ENCODE data around the gene CLIC5. TPM values are rescaled to one million over a fixed set of nuclear protein-coding genes. Genes with fewer than 3 reads are reported as not detected.

Gene CLIC5
- polyA plus RNA-seq, 1 donor from 2014 or later: 0.22 TPM

- Histone ChIP-seq H3K4me3 (ENCODE audit: low read length) (no peak overlapping the region), H3K36me3 (ENCODE audit: insufficient read depth, low read length) (no peaks in the 10 kb centered on the region), H4K20me1 (ENCODE audit: insufficient read depth) (no peaks in the 10 kb centered on the region), H3K9me2 (ENCODE audit: insufficient read depth, low read length) (no peaks in the 10 kb centered on the region), H3K9ac (ENCODE audit: low read length) (no peak overlapping the region), H3K27ac (ENCODE audit: low read length) (no peak overlapping the region), H3K79me2 (replicated peaks; ENCODE audit: insufficient read depth, low read length) (no peaks in the 10 kb centered on the region), H2AFZ (ENCODE audit: low read depth, low read length) (no peak overlapping the region), H3K27me3 (ENCODE audit: insufficient read depth, low read depth, low read length) (no peaks in the 10 kb centered on the region), H3K9me3 (ENCODE audit: low read length) (no peaks in the 10 kb centered on the region), H3K4me2 (ENCODE audit: low read length) (no peak overlapping the region), H3F3A (ENCODE audit: insufficient read depth, low read length, poor library complexity, severe bottlenecking) (no peaks in the 10 kb centered on the region)
- TF ChIP-seq SMC3 (conservative IDR thresholded peaks at IDR 0.05; ENCODE audit: poor library complexity): no peak
- no peak for TF ChIP-seq RAD21 (conservative IDR thresholded peaks at IDR 0.05)
- no peak for TF ChIP-seq EP300 (conservative IDR thresholded peaks at IDR 0.05; ENCODE audit: poor library complexity, severe bottlenecking)
- no peak for TF ChIP-seq CTCF (IDR thresholded peaks at IDR 0.05; ENCODE audit: poor library complexity, severe bottlenecking)
- no peak for TF ChIP-seq MXI1 (conservative IDR thresholded peaks at IDR 0.05; ENCODE audit: poor library complexity, severe bottlenecking)
- TF ChIP-seq TAF1 (IDR thresholded peaks at IDR 0.05; ENCODE audit: low read depth): no peak
- TF ChIP-seq POLR2AphosphoS5 (IDR thresholded peaks at IDR 0.05): no peak
- TF ChIP-seq EZH2 (IDR thresholded peaks at IDR 0.05; ENCODE audit: borderline replicate concordance, insufficient read depth, low read length, poor library complexity, severe bottlenecking): no peak
- TF ChIP-seq REST (IDR thresholded peaks at IDR 0.05; ENCODE audit: borderline replicate concordance): no peak
These were observed 116.0 kb downstream of the CLIC5 start for GRCh38 chr6:45899683-45899946.

- no peaks in the 10 kb centered on the region for H3F3A ChIP-seq (ENCODE audit: insufficient read depth, low read length, poor library complexity, severe bottlenecking)
- H3K79me2 ChIP-seq (replicated peaks; ENCODE audit: insufficient read depth, low read length): no peaks in the 10 kb centered on the region
- no peaks in the 10 kb centered on the region for H3K27me3 ChIP-seq (ENCODE audit: insufficient read depth, low read depth, low read length)
- H3K9me3 ChIP-seq (ENCODE audit: low read length): no peaks in the 10 kb centered on the region
- H3K9ac ChIP-seq (ENCODE audit: low read length): no peak overlapping the region
- H3K27ac ChIP-seq (ENCODE audit: low read length): no peak overlapping the region
- no peak overlapping the region for H2AFZ ChIP-seq (ENCODE audit: low read depth, low read length)
- TF ChIP-seq CTCF (IDR thresholded peaks at IDR 0.05; ENCODE audit: poor library complexity, severe bottlenecking) (no peak), EP300 (conservative IDR thresholded peaks at IDR 0.05; ENCODE audit: poor library complexity, severe bottlenecking) (no peak), REST (IDR thresholded peaks at IDR 0.05; ENCODE audit: borderline replicate concordance) (no peak), RAD21 (conservative IDR thresholded peaks at IDR 0.05) (no peak), POLR2AphosphoS5 (IDR thresholded peaks at IDR 0.05) (no peak)
- no peak overlapping the region for H3K4me3 ChIP-seq (ENCODE audit: low read length)
- H3K36me3 ChIP-seq (ENCODE audit: insufficient read depth, low read length): no peaks in the 10 kb centered on the region
- H3K9me2 ChIP-seq (ENCODE audit: insufficient read depth, low read length): no peaks in the 10 kb centered on the region
- no peaks in the 10 kb centered on the region for H4K20me1 ChIP-seq (ENCODE audit: insufficient read depth)
- no peak overlapping the region for H3K4me2 ChIP-seq (ENCODE audit: low read length)
These were observed 116.5 kb downstream of the CLIC5 start for GRCh38 chr6:45898941-45899682.
